GM18868 (cell line): Measurements from ENCODE around the gene EVA1B.

Experiments used
- ATAC-seq: cut with Tn5 transposase; IDR thresholded peaks from one replicate; pipeline ENCODE4 v1.9.1; 2021; ENCODE audit warnings: mild to moderate bottlenecking, moderate library complexity; ENCODE audit not compliant: unreplicated experiment

The EVA1B gene

GRCh38 chr1:36284061-36284460 is 39.4 kb downstream of the EVA1B start:
- ATAC-seq: no peak

GRCh38 chr1:36279789-36280296 is 43.6 kb downstream of the EVA1B start:
- ATAC-seq: no peak

- no peak for ATAC-seq
Measured at GRCh38 chr1:36279110-36279788, 44.2 kb downstream of the EVA1B start.

- ATAC-seq: no peak
Measured at GRCh38 chr1:36276688-36277087, 46.8 kb downstream of the EVA1B start.

- ATAC-seq: no peak
Measured at GRCh38 chr1:36274201-36274600, 49.2 kb downstream of the EVA1B start.

- ATAC-seq: no peak
Measured at GRCh38 chr1:36273024-36273423, 50.4 kb downstream of the EVA1B start.
